ENCODE results near the gene SLC22A5. TPM values are rescaled to one million over a fixed set of nuclear protein-coding genes. Genes with fewer than 3 reads are reported as not detected.

The SLC22A5 gene
- 3.6 and 6.5 TPM in 2 replicates for total RNA-seq

DNA sequence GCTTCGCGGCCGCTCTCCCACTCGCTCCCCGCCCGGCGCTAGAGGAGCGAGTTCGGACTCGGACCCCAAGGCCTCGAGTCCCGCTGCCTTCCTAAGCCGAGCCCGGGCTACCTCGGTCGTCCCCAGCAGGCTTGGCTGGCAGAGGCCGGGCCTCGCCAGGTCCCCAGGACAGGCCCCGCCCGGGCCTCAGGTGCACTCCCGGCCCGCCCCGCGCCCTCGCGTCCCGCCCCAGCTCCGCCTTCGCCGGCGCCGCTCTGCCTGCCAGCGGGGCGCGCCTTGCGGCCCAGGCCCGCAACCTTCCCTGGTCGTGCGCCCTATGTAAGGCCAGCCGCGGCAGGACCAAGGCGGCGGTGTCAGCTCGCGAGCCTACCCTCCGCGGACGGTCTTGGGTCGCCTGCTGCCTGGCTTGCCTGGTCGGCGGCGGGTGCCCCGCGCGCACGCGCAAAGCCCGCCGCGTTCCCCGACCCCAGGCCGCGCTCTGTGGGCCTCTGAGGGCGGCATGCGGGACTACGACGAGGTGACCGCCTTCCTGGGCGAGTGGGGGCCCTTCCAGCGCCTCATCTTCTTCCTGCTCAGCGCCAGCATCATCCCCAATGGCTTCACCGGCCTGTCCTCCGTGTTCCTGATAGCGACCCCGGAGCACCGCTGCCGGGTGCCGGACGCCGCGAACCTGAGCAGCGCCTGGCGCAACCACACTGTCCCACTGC, at the start of gene SLC22A5:
TSS of gene SLC22A5 (plus strand) at position 237 of the 707 bp plus-strand sequence. CDS start at position 500, 263 bp downstream.

Small RNA genes lying within 50 kb of the gene (small RNA-seq; reads per million reads assigned to genes)
- gene MIR3936 = not detected

Other genes starting within 250 kb of the SLC22A5 start
- 39.1 and 53.2 TPM in 2 replicates for gene P4HA2, start 141.9 kb upstream of the SLC22A5 start, total RNA-seq
- gene PDLIM4, start 112.0 kb upstream of the SLC22A5 start, total RNA-seq = 33.4 and 87.9 TPM in 2 replicates
- gene SLC22A4, start 75.3 kb upstream of the SLC22A5 start, total RNA-seq = 3.9 and 6.0 TPM in 2 replicates
- gene IRF1, start 121.1 kb downstream of the SLC22A5 start, total RNA-seq = 9.7 and 14.5 TPM in 2 replicates
- gene IL5, start 173.8 kb downstream of the SLC22A5 start, total RNA-seq = not detected in 2 replicates
- 34.3 and 36.6 TPM in 2 replicates for gene RAD50, start 187.3 kb downstream of the SLC22A5 start, total RNA-seq